Smooth muscle cell (in vitro differentiated cells): ENCODE measurements around the gene CYP19A1. TPM values are rescaled to one million over a fixed set of nuclear protein-coding genes. Genes with fewer than 3 reads are reported as not detected.
A peak's percentile ranks its signal among the peaks of the same experiment; 100 is the strongest.
"Not testable (repeated sequence)": the region's sequence is repeated elsewhere in the genome, so short reads cannot be mapped to it uniquely, and the experiment has no call there.

Source experiments
- DNase-seq: peaks from one replicate; lab custom pipeline; 2025; ENCODE audit not compliant: unreplicated experiment; lab: John Stamatoyannopoulos, UW
- H2AFZ ChIP-seq: fragments of 200-600 bp; sonication (generic); 2 replicates; pipeline ENCODE4 v1.6.0; 2016; ENCODE audit warnings: antibody characterized with exemption, low read depth, mild to moderate bottlenecking
- H3F3A ChIP-seq: fragments of 200-600 bp; sonication (generic); 2 replicates; pipeline ENCODE4 v1.6.0; 2017; ENCODE audit warnings: antibody characterized with exemption, low read depth
- H3K27ac ChIP-seq: fragments of 200-600 bp; sonication (generic); 2 replicates; pipeline ENCODE4 v1.5.1; 2016; ENCODE audit warnings: low read depth, mild to moderate bottlenecking
- H3K27me3 ChIP-seq: fragments of 200-600 bp; sonication (generic); 2 replicates; pipeline ENCODE4 v1.6.1; 2016; ENCODE audit warnings: low read depth, mild to moderate bottlenecking
- H3K36me3 ChIP-seq: fragments of 200-600 bp; sonication (generic); 2 replicates; pipeline ENCODE4 v1.5.1; 2016; ENCODE audit warnings: low read depth
- H3K4me1 ChIP-seq: fragments of 200-600 bp; sonication (generic); 2 replicates; pipeline ENCODE4 v1.5.1; 2016; ENCODE audit warnings: low read depth
- H3K4me2 ChIP-seq: fragments of 200-600 bp; sonication (generic); 2 replicates; pipeline ENCODE4 v1.6.0; 2016; ENCODE audit warnings: mild to moderate bottlenecking
- H3K4me3 ChIP-seq: fragments of 200-600 bp; sonication (generic); 2 replicates; pipeline ENCODE4 v1.5.1; 2016; ENCODE audit warnings: mild to moderate bottlenecking
- H3K79me2 ChIP-seq: fragments of 200-600 bp; sonication (generic); 2 replicates; pipeline ENCODE4 v1.6.0; 2016; ENCODE audit warnings: low read depth, mild to moderate bottlenecking
- H3K9ac ChIP-seq: fragments of 200-600 bp; sonication (generic); 2 replicates; pipeline ENCODE4 v1.6.0; 2016; ENCODE audit warnings: low read depth
- H3K9me3 ChIP-seq: fragments of 200-600 bp; sonication (generic); replicated peaks from 2 replicates; pipeline ENCODE4 v1.5.1; 2016; ENCODE audit warnings: low read depth
- H4K20me1 ChIP-seq: fragments of 200-600 bp; sonication (generic); 2 replicates; pipeline ENCODE4 v1.6.0; 2016; ENCODE audit warnings: low read depth
- CTCF ChIP-seq: fragments of 200-600 bp; sonication (generic); IDR thresholded peaks from 2 replicates; pipeline ENCODE4 v1.5.1; 2017; ENCODE audit warnings: borderline replicate concordance, mild to moderate bottlenecking, antibody characterized with exemption; ENCODE audit not compliant: insufficient read depth, poor library complexity, severe bottlenecking
- WGBS: methylation state at CpG from one replicate; pipeline ENCODE4 v1.1.7; 2016; ENCODE audit warnings: low lambda C conversion rate; 5-methylcytosine and 5-hydroxymethylcytosine counted together
- polyA plus RNA-seq: library from polyadenylated mRNA; unstranded; fragments of >200 nt; fragmentation: Nextera tagmentation; extraction: Ambion mirVana; gene quantifications from 2 replicates; pipeline ENCODE4 v1.2.1, GENCODE V29; 2016
- total RNA-seq: library from RNA; depleted of rRNA; stranded (reverse); fragments of >200 nt; gene quantifications from 2 replicates; pipeline ENCODE4 v1.2.3, GENCODE V29; 2014

Gene CYP19A1
- total and polyA plus RNA-seq, 2 experiments from 2014 or later, result not detected

GRCh38 chr15:51262463-51262862 lies 75.9 kb downstream of the CYP19A1 start:
- Histone ChIP-seq H3K4me2 (no peak overlapping the region), H3K36me3 (no peaks in the 10 kb centered on the region), H3K9me3 (no peaks in the 10 kb centered on the region), H3F3A (no peaks in the 10 kb centered on the region), H3K9ac (no peak overlapping the region), H3K79me2 (no peaks in the 10 kb centered on the region), H3K4me3 (no peak overlapping the region), H3K27me3 (peaks cover 15% of the 10 kb centered on the region), H3K27ac (no peak overlapping the region), H2AFZ (no peak overlapping the region), H3K4me1 (peaks cover 13% of the 10 kb centered on the region), H4K20me1 (no peaks in the 10 kb centered on the region)
- no peak for TF ChIP-seq CTCF
- WGBS, result 66% methylated on average over 2 of the region's 2 CpGs
- no peak for DNase-seq

- not testable (repeated sequence) for H2AFZ ChIP-seq
- WGBS, result 86% methylated on average over 7 of the region's 7 CpGs
These were observed 77.3 kb downstream of the CYP19A1 start for GRCh38 chr15:51261113-51261512.

GRCh38 chr15:51260202-51260601 lies 78.2 kb downstream of the CYP19A1 start:
- H3K36me3 ChIP-seq, result no peaks in the 10 kb centered on the region
- TF ChIP-seq CTCF, result no peak
- no peak overlapping the region for H3K4me3 ChIP-seq
- H4K20me1 ChIP-seq, result no peaks in the 10 kb centered on the region
- no peaks in the 10 kb centered on the region for H3F3A ChIP-seq
- no peaks in the 10 kb centered on the region for H3K79me2 ChIP-seq
- H3K9ac ChIP-seq, result no peak overlapping the region
- H3K27ac ChIP-seq, result peak overlapping the region; percentile 65
- peaks cover 3% of the 10 kb centered on the region for H3K27me3 ChIP-seq
- H3K4me1 ChIP-seq, result no peaks in the 10 kb centered on the region
- peak overlapping the region; percentile 13 for H3K4me2 ChIP-seq
- no peaks in the 10 kb centered on the region for H3K9me3 ChIP-seq
- DNase-seq, result no peak
- H2AFZ ChIP-seq, result no peak overlapping the region
- WGBS, result 23% methylated on average over 4 of the region's 4 CpGs

More at GRCh38 chr15:51261113-51261512, 77.3 kb downstream of the CYP19A1 start:
- H3F3A ChIP-seq, H3K4me1 ChIP-seq, H4K20me1 ChIP-seq, H3K4me3 ChIP-seq, H3K9me3 ChIP-seq, DNase-seq, H3K79me2 ChIP-seq, H3K9ac ChIP-seq, H3K36me3 ChIP-seq, H3K4me2 ChIP-seq, H3K27ac ChIP-seq: not testable (repeated sequence)
- peaks cover 12% of the 10 kb centered on the region for H3K27me3 ChIP-seq

- Histone ChIP-seq H3K4me2 (no peak overlapping the region), H3K36me3 (no peaks in the 10 kb centered on the region), H3K4me1 (peaks cover 4% of the 10 kb centered on the region), H3K9ac (no peak overlapping the region), H2AFZ (no peak overlapping the region), H3F3A (no peaks in the 10 kb centered on the region), H3K27me3 (no peaks in the 10 kb centered on the region), H3K79me2 (no peaks in the 10 kb centered on the region), H4K20me1 (no peaks in the 10 kb centered on the region), H3K4me3 (no peak overlapping the region), H3K27ac (no peak overlapping the region), H3K9me3 (no peaks in the 10 kb centered on the region)
- no peak for TF ChIP-seq CTCF
- no peak for DNase-seq
- 87% methylated on average over 2 of the region's 2 CpGs for WGBS
These were observed 82.9 kb downstream of the CYP19A1 start for GRCh38 chr15:51255533-51255932.
